GM23338 (cell line): Measurements from ENCODE around the gene VCPKMT.

ENCODE experiments used
- CTCF ChIP-seq, 2 experiments: fragments of 200-600 bp in 1 of 2; sonication (generic) in 1 of 2; conservative IDR thresholded peaks; 2 replicates each; pipeline versions ENCODE4 v1.5.1 to v1.6.1; 2016 to 2017; ENCODE audit warnings: antibody characterized with exemption in 2 of 2, low read depth in 2 of 2, mild to moderate bottlenecking in 2 of 2, moderate library complexity in 1 of 2
- EZH2 ChIP-seq: fragments of 200-600 bp; sonication (generic); IDR thresholded peaks from one replicate; pipeline ENCODE4 v1.8.0; 2017; ENCODE audit warnings: antibody characterized with exemption, mild to moderate bottlenecking, low read depth; ENCODE audit not compliant: unreplicated experiment
- EZH2phosphoT487 ChIP-seq: fragments of 200-600 bp; sonication (generic); IDR thresholded peaks from one replicate; pipeline ENCODE4 v1.8.1; 2018; ENCODE audit warnings: antibody characterized with exemption; ENCODE audit not compliant: unreplicated experiment
- JUNB ChIP-seq: IDR thresholded peaks from one replicate; pipeline ENCODE4 v1.6.1; 2016; ENCODE audit warnings: antibody characterized with exemption; ENCODE audit not compliant: unreplicated experiment
- POLR2AphosphoS5 ChIP-seq: IDR thresholded peaks from 2 replicates; pipeline ENCODE4 v1.6.1; 2016; ENCODE audit warnings: antibody characterized with exemption, low read depth

GRCh38 chr14:50059763-50060616, 56.4 kb downstream of the VCPKMT start:
- TF ChIP-seq CTCF (conservative IDR thresholded peaks at IDR 0.05; ENCODE audit: low read depth in 2 of 2): no peak
- no peak for TF ChIP-seq EZH2
- TF ChIP-seq JUNB: no peak
- no peak for TF ChIP-seq POLR2AphosphoS5
- TF ChIP-seq EZH2phosphoT487: no peak
